HepG2 (cell line): ENCODE results near the gene TFAP2B. TPM values are rescaled to one million over a fixed set of nuclear protein-coding genes. Genes with fewer than 3 reads are reported as not detected.

Experiments
- ATAC-seq: fragments of 200-7000 bp; cut with Tn5 transposase; 3 replicates; pipeline ENCODE4 v1.9.1; 2020; ENCODE audit warnings: mild to moderate bottlenecking, moderate library complexity
- BruUV-seq: library from RNA; stranded (reverse); fragments of 400-500 nt; replicated peaks from 2 replicates; lab custom pipeline; 2021; lab: Mats Ljungman, UMichigan
- CTCF ChIA-PET: fragments of 300-600 bp; formaldehyde crosslinking; extraction: SDS; loops from one replicate; lab custom pipeline; 2021; ENCODE audit warnings: low total read pairs, inconsistent platforms, low intra/inter-chr PET ratio; lab: Yijun Ruan, JAX
- POLR2A ChIA-PET: fragments of 350-600 bp; sonication (Branson Sonifier 250); formaldehyde crosslinking; loops from one replicate; lab custom pipeline; 2020; ENCODE audit warnings: antibody characterized with exemption, inconsistent platforms; lab: Yijun Ruan, JAX
- DNase-seq: peaks from one replicate; pipeline ENCODE4 v3.0.0-alpha.2; 2015; ENCODE audit warnings: low spot score
- FAIRE-seq: peaks from 3 replicates; lab custom pipeline; 2011; peaks lifted over from hg19 to GRCh38; lab: Jason Lieb, UNC
- H2AFZ ChIP-seq: one replicate; pipeline ENCODE4 v1.6.1; 2011; ENCODE audit warnings: low read length, inconsistent platforms
- H3K27ac ChIP-seq: fragments of 300-600 bp; 3 replicates; pipeline ENCODE4 v1.8.0; 2011; ENCODE audit warnings: mixed run types, mild to moderate bottlenecking, mixed read lengths, low read length, inconsistent platforms; ENCODE audit not compliant: insufficient read depth; ENCODE audit errors: extremely low read length
- H3K27me3 ChIP-seq, 2 experiments: fragments of 200-600 bp in 1 of 2; 2 replicates in 1 of 2; 3 replicates in 1 of 2; pipeline versions ENCODE4 v1.6.0 to v1.8.0; 2011; ENCODE audit warnings: low read length in 2 of 2, mild to moderate bottlenecking in 2 of 2, moderate library complexity in 2 of 2, inconsistent platforms in 1 of 2; ENCODE audit not compliant: insufficient read depth in 2 of 2, control insufficient read depth in 1 of 2
- H3K36me3 ChIP-seq, 2 experiments: fragments of 200-600 bp in 1 of 2; replicated peaks in 1 of 2; 2 replicates in 1 of 2; 3 replicates in 1 of 2; pipeline versions ENCODE4 v1.5.1 to v1.8.0; 2011; ENCODE audit warnings: low read length in 2 of 2, inconsistent platforms in 1 of 2; ENCODE audit not compliant: insufficient read depth in 2 of 2, control insufficient read depth in 1 of 2
- H3K4me1 ChIP-seq: 2 replicates; pipeline ENCODE4 v1.5.1; 2012; ENCODE audit warnings: low read length, inconsistent platforms; ENCODE audit not compliant: insufficient read depth
- H3K4me2 ChIP-seq: 2 replicates; pipeline ENCODE4 v1.6.0; 2011; ENCODE audit warnings: low read depth, low read length, inconsistent platforms
- H3K4me3 ChIP-seq, 3 experiments: fragments of 200-600 bp in 1 of 3; sonication (generic), shearing (Covaris generic) in 1 of 3; replicated peaks in 1 of 3; 2 replicates each; pipeline ENCODE4 v1.5.1; 2011 to 2016; ENCODE audit warnings: low read length in 3 of 3, inconsistent platforms in 2 of 3, low read depth in 2 of 3, mild to moderate bottlenecking in 2 of 3, control low read depth in 1 of 3, mixed read lengths in 1 of 3; ENCODE audit not compliant: insufficient read depth in 1 of 3
- H3K79me2 ChIP-seq: one replicate; pipeline ENCODE4 v1.6.1; 2011; ENCODE audit warnings: low read length, inconsistent platforms; ENCODE audit not compliant: insufficient read depth
- H3K9ac ChIP-seq: 2 replicates; pipeline ENCODE4 v1.6.0; 2011; ENCODE audit warnings: mild to moderate bottlenecking, low read depth, low read length, inconsistent platforms; ENCODE audit not compliant: insufficient read depth
- H3K9me3 ChIP-seq: 2 replicates; pipeline ENCODE4 v1.5.1; 2012; ENCODE audit warnings: mild to moderate bottlenecking, low read length
- H4K20me1 ChIP-seq: 2 replicates; pipeline ENCODE4 v1.6.0; 2011; ENCODE audit warnings: inconsistent platforms, mild to moderate bottlenecking, low read length, moderate library complexity; ENCODE audit not compliant: insufficient read depth
- PPARG ChIP-seq: conservative IDR thresholded peaks from 2 replicates; pipeline ENCODE4 v1.6.1; 2016; ENCODE audit warnings: missing biosample characterization, missing genetic modification reagents
- STAG1 ChIP-seq: sonication (generic); formaldehyde crosslinking; IDR thresholded peaks from 2 replicates; pipeline ENCODE4 v1.4.0; 2020; ENCODE audit warnings: missing genetic modification reagents
- TRIM24 ChIP-seq: sonication (generic); formaldehyde crosslinking; IDR thresholded peaks from 2 replicates; pipeline ENCODE4 v1.8.0; 2022; ENCODE audit warnings: mild to moderate bottlenecking, missing genetic modification reagents
- ZSCAN9 ChIP-seq: IDR thresholded peaks from 2 replicates; pipeline ENCODE4 v1.6.1; 2016; ENCODE audit warnings: borderline replicate concordance
- WGBS: methylation state at CpG from one replicate; pipeline ENCODE4 v1.1.6; 2017; ENCODE audit warnings: low lambda C conversion rate; 5-methylcytosine and 5-hydroxymethylcytosine counted together
- in situ Hi-C: cut with HindIII; loops from 2 replicates; pipeline ENCODE4 v1.10.0; 2017; ENCODE audit warnings: low pct_unique_long_range_greater_than_20kb; ENCODE audit not compliant: extremely low pct_ligation_motif_present
- intact Hi-C: fragments of 100-400 bp; cut with micrococcal nuclease; formaldehyde crosslinking; loops from one replicate; pipeline ENCODE4 v1.10.0; 2022; ENCODE audit not compliant: unreplicated experiment
- polyA plus RNA-seq, 8 experiments: library from polyadenylated mRNA; depleted of rRNA in 3 of 8; stranded (reverse) in 7 of 8; unstranded in 1 of 8; fragments of >200 nt; fragmentation: Illumina TruSeq in 4 of 8; extraction: Trizol in 4 of 8; gene quantifications; 2 replicates each; pipeline versions ENCODE4 v1.2.1 to v1.2.3, GENCODE V29; 2011 to 2016; ENCODE audit warnings: low read depth in 4 of 8, missing spikeins in 1 of 8, mixed read lengths in 1 of 8; ENCODE audit not compliant: insufficient read depth in 1 of 8
- total RNA-seq, 5 experiments: library from RNA; depleted of rRNA; stranded (reverse); fragments of >200 nt; fragmentation: Illumina TruSeq; extraction: Trizol; gene quantifications; 2 replicates each; pipeline ENCODE4 v1.2.3, GENCODE V29; 2016; ENCODE audit warnings: low read depth in 1 of 5
- TF ChIP-seq, protein P1 (sequence below), 2 experiments: fragments of 450-650 bp in 1 of 2; sonication (generic) in 1 of 2; formaldehyde crosslinking; IDR thresholded peaks; 2 replicates each; pipeline versions ENCODE4 v1.5.0 to v1.8.0; 2020 to 2022; ENCODE audit warnings: mild to moderate bottlenecking in 1 of 2, missing genetic modification reagents in 1 of 2
- TF ChIP-seq, protein P2 (sequence below): sonication (generic); formaldehyde crosslinking; IDR thresholded peaks from 2 replicates; pipeline ENCODE4 v1.5.0; 2020; ENCODE audit warnings: mild to moderate bottlenecking, missing genetic modification reagents, moderate library complexity

The TFAP2B gene
- total and polyA plus RNA-seq, 2 of the 13 experiments (the other 11 are each of a cell fraction or from before 2014, with no cell fraction given): not detected

DNA sequence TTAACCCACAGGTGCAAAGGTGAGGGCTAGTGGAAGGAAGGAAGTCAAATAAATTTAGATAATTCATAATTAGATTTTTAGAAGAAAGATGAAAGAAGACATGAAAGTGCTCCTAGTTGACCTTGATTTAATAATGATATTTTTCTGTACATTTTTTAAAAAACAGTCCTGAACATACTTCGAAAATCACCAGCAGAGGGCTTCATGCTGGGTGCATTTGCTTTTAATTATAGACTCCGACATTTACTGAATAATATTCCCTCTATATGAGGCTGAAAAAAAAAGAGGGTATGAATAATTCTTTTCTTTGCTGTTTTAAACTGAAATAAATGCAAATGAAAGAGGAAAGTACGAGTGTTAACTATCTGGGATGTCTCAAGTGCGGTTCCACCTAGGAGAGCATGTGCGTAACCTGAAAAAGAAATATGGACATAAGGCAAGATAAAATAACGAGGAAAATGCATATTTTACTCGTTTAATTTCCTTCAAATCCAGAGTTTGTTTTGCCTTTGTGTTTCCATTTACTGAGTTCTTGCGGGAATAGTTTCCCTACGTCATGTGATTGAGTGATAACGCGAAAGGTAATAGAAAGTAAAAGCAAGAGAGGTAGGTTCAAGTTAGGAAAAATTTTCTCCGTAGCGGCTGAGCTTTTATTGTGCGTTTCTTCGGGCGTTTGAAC lies 3.1 kb upstream of the TFAP2B start:
- H3K4me3 ChIP-seq: peak overlapping the region; percentile 43 to 90 (median 62); a peak in 5 of 6 replicates
- peak; percentile 46 for FAIRE-seq

More for the DNA sequence above, 3.1 kb upstream of the TFAP2B start:
- Histone ChIP-seq H3K36me3 (no peaks in the 10 kb centered on the region), H3K79me2 (no peaks in the 10 kb centered on the region), H3K27ac (no peak overlapping the region), H2AFZ (peak overlapping the region; percentile 96), H3K27me3 (peaks cover 4 to 28% of the 10 kb centered on the region in 2 experiments; a peak in 4 of 5 replicates), H3K9ac (peak overlapping the region; percentile 62), H4K20me1 (no peaks in the 10 kb centered on the region), H3K4me1 (no peaks in the 10 kb centered on the region), H3K9me3 (no peaks in the 10 kb centered on the region), H3K4me2 (peak overlapping the region; percentile 87)
- no TSS peak for BruUV-seq
- intact Hi-C loops (loop anchor here (1.0 to 5.0 kb wide), 7 partner anchors 621 to 1234 kb away; no protein-coding TSS in a partner anchor), in situ Hi-C loops (loop anchor here (5.0 to 10.0 kb wide), 3 partner anchors 539 to 1207 kb away; no protein-coding TSS in a partner anchor)
- TF ChIP-seq PPARG: 0 out of 2 replicates have a peak, but pooled peaks have one; percentile 35
- no peak for TF ChIP-seq TRIM24 (CRISPR knock-in tag)
- peak; percentile 15; the same call in 1 of the 2 replicates for TF ChIP-seq STAG1 (CRISPR knock-in tag)
- TF ChIP-seq, protein P1, sequence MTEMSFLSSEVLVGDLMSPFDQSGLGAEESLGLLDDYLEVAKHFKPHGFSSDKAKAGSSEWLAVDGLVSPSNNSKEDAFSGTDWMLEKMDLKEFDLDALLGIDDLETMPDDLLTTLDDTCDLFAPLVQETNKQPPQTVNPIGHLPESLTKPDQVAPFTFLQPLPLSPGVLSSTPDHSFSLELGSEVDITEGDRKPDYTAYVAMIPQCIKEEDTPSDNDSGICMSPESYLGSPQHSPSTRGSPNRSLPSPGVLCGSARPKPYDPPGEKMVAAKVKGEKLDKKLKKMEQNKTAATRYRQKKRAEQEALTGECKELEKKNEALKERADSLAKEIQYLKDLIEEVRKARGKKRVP (CRISPR knock-in tag; IDR thresholded peaks at IDR 0.05): 0 out of 4 replicates have a peak, but pooled peaks of 1 of the 2 experiments have one; percentile 26
- TF ChIP-seq ZSCAN9 (CRISPR knock-in tag): peak; percentile 2; the same call in 1 of the 2 replicates
- TF ChIP-seq, protein P2, sequence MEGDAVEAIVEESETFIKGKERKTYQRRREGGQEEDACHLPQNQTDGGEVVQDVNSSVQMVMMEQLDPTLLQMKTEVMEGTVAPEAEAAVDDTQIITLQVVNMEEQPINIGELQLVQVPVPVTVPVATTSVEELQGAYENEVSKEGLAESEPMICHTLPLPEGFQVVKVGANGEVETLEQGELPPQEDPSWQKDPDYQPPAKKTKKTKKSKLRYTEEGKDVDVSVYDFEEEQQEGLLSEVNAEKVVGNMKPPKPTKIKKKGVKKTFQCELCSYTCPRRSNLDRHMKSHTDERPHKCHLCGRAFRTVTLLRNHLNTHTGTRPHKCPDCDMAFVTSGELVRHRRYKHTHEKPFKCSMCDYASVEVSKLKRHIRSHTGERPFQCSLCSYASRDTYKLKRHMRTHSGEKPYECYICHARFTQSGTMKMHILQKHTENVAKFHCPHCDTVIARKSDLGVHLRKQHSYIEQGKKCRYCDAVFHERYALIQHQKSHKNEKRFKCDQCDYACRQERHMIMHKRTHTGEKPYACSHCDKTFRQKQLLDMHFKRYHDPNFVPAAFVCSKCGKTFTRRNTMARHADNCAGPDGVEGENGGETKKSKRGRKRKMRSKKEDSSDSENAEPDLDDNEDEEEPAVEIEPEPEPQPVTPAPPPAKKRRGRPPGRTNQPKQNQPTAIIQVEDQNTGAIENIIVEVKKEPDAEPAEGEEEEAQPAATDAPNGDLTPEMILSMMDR (CRISPR knock-in tag): 0 out of 2 replicates have a peak, but pooled peaks have one; percentile 11
- ChIA-PET POLR2A (no interaction called here), CTCF (interaction anchor here (1.0 to 3.2 kb wide), 7 partner anchors 535 to 1205 kb away, joined by 3 to 34 read pairs (median 5); no protein-coding TSS in a partner anchor)
- DNase-seq (no peak), ATAC-seq (peak; percentile 74)
- 1% methylated on average over 16 of the region's 16 CpGs for WGBS
